Lower leg skin (tissue), 3 donors: Measurements from ENCODE around the gene ANXA4.

ENCODE experiments used
- CTCF ChIP-seq, 3 donors: fragments of 450-650 bp; IDR thresholded peaks; one replicate each; pipeline ENCODE4 v1.5.1; 2016; ENCODE audit warnings: antibody characterized with exemption in 3 of 3, mild to moderate bottlenecking in 3 of 3, moderate library complexity in 2 of 3
- POLR2A ChIP-seq, 2 donors: fragments of 450-650 bp; IDR thresholded peaks; one replicate each; pipeline ENCODE4 v1.6.1; 2016 to 2017; ENCODE audit warnings: antibody characterized with exemption in 2 of 2, mild to moderate bottlenecking in 1 of 2, moderate library complexity in 1 of 2

- no peak for TF ChIP-seq POLR2A (IDR thresholded peaks at IDR 0.05)
- no peak for TF ChIP-seq CTCF (IDR thresholded peaks at IDR 0.05)
These were observed 48.7 kb upstream of the ANXA4 start for GRCh38 chr2:69693059-69693774.
